Heart left ventricle (tissue), 16 donors: ENCODE measurements around the gene ABCA5. TPM values are rescaled to one million over a fixed set of nuclear protein-coding genes. Genes with fewer than 3 reads are reported as not detected.
"Not testable (repeated sequence)": the region's sequence is repeated elsewhere in the genome, so short reads cannot be mapped to it uniquely, and the experiment has no call there.

ENCODE experiments used
- ATAC-seq, 4 donors: fragments of 200-7000 bp; cut with Tn5 transposase; one replicate each; pipeline ENCODE4 v1.9.1; 2020 to 2022; ENCODE audit warnings: moderate library complexity in 4 of 4, mild to moderate bottlenecking in 3 of 4, moderate number of reproducible peaks in 1 of 4
- DNase-seq, 5 donors: peaks; one replicate each; pipeline ENCODE4 v3.0.0-alpha.2; 2020
- H3K27ac ChIP-seq, 12 donors: fragments of 200-600 bp; sonication (generic) in 4 of 12; one replicate each; pipeline versions ENCODE4 v1.5.0 to v1.8.0; 2016 to 2022; ENCODE audit warnings: mild to moderate bottlenecking in 2 of 12
- H3K27me3 ChIP-seq, 9 donors: fragments of 200-600 bp; sonication (generic) in 2 of 9; one replicate each; pipeline versions ENCODE4 v1.5.1 to v1.8.0; 2016 to 2022; ENCODE audit warnings: mild to moderate bottlenecking in 3 of 9
- H3K36me3 ChIP-seq, 9 donors: fragments of 200-600 bp; sonication (generic) in 2 of 9; one replicate each; pipeline versions ENCODE4 v1.5.0 to v1.8.0; 2018 to 2022; ENCODE audit warnings: mild to moderate bottlenecking in 2 of 9
- H3K4me1 ChIP-seq, 12 donors: fragments of 200-600 bp; sonication (generic) in 4 of 12; one replicate each; pipeline versions ENCODE4 v1.5.0 to v1.8.0; 2016 to 2022; ENCODE audit warnings: mild to moderate bottlenecking in 3 of 12
- H3K4me3 ChIP-seq, 12 donors: fragments of 200-600 bp; sonication (generic) in 4 of 12; one replicate each; pipeline versions ENCODE4 v1.5.0 to v1.8.0; 2017 to 2022; ENCODE audit warnings: mild to moderate bottlenecking in 9 of 12, moderate library complexity in 4 of 12
- H3K9me3 ChIP-seq, 12 donors: fragments of 200-600 bp; sonication (generic) in 4 of 12; one replicate each; pipeline versions ENCODE4 v1.5.0 to v1.8.0; 2016 to 2022; ENCODE audit warnings: mild to moderate bottlenecking in 1 of 12
- CTCF ChIP-seq, 12 donors: fragments of 200-600 bp; sonication (generic) in 4 of 12; IDR thresholded peaks; one replicate each; pipeline versions ENCODE4 v1.5.0 to v1.8.0; 2018 to 2022; ENCODE audit warnings: antibody characterized with exemption in 12 of 12, mild to moderate bottlenecking in 5 of 12
- POLR2A ChIP-seq, 2 donors: fragments of 450-650 bp; IDR thresholded peaks; one replicate each; pipeline ENCODE4 v1.6.1; 2017; ENCODE audit warnings: antibody characterized with exemption in 2 of 2, mild to moderate bottlenecking in 2 of 2, moderate library complexity in 2 of 2
- WGBS, 4 donors: extraction: QIAGEN DNeasy Blood & Tissue Kit in 2 of 4; methylation state at CpG; one replicate each; pipeline versions ENCODE4 v1.1.5 to v1.1.7; 2013 to 2018; 5-methylcytosine and 5-hydroxymethylcytosine counted together
- intact Hi-C, 10 donors: fragments of 100-400 bp; cut with DNase I; formaldehyde crosslinking; loops; one replicate each; pipeline versions ENCODE4 v1.11.1 to v1.14.2; 2022
- polyA plus RNA-seq, 2 donors: library from polyadenylated mRNA; stranded (reverse); fragments of 200-250 nt; gene quantifications; one replicate each; pipeline ENCODE4 v1.2.3, GENCODE V29; 2013
- total RNA-seq, 9 donors: library from RNA; depleted of rRNA in 2 of 9; stranded (reverse); fragments of >200 nt in 2 of 9; fragmentation: NEBNext Ultra II Directional in 3 of 9; extraction: Animal tissue kit (Norgen Biotek cat#: 25700) in 3 of 9; gene quantifications; one replicate each; pipeline versions ENCODE4 v1.1.0 to v1.2.4, GENCODE V29; 2016 to 2023
- donor health status: ischemic (EF 13 %, LVEDD 7.1; RV severe dilation, severe dysfunction).
- donor health status: healthy with polysubstance abuse.
- donor health status: DM: no; HTN: yes; CAD: no.
- donor health status: DM: no; HTN: no; CAD: no.
- donor health status: ischemic (EF 25% LVEDD 6.9; RV normal size, moderate dysfunction).
- donor health status: ischemic (EF 25% LVEDD 5.7; RV mildly dilated, moderate dysfunction).
- donor health status: healthy.
- donor health status: DM: yes; HTN: yes; CAD: no.
- donor health status: ischemic (EF 35%, LVEDD 5.7; RV mildly dilated, moderate dysfunction).
- donor health status: nonischemic (EF 11% LVEDD 7.7; RV severe dilation, severe dysfunction).
- donor health status: DM: yes; HTN: yes; CAD: no.
- donor health status: PGD.
- donor health status: ischemic (EF 29% LVEDD 5.4; RV normal size, mild dysfunction).
- donor health status: nonischemic (EF 23%, LVEDD 6.1; RV moderate dilation, normal function).

The ABCA5 gene
- total and polyA plus RNA-seq, 11 donors, result 7.0 to 24.9 (median 17.9) TPM

- no peak for DNase-seq
- ATAC-seq, result no peak
- WGBS, 4 donors, result 83 to 90% (median 87%) methylated on average over 2 of the region's 2 CpGs
- H3K27ac ChIP-seq, result no peak overlapping the region
- H3K4me1 ChIP-seq, result no peaks in the 10 kb centered on the region
- H3K4me3 ChIP-seq, result no peak overlapping the region
- TF ChIP-seq CTCF (IDR thresholded peaks at IDR 0.05) (no peak), POLR2A (IDR thresholded peaks at IDR 0.05) (no peak)
- peaks cover 0 to 83% (median 36%) of the 10 kb centered on the region in 9 donors for H3K36me3 ChIP-seq
- H3K9me3 ChIP-seq, result no peaks in the 10 kb centered on the region
- intact Hi-C loops, result no loop called here
- H3K27me3 ChIP-seq, result no peaks in the 10 kb centered on the region
These were observed 42.3 kb downstream of the ABCA5 start for GRCh38 chr17:69284646-69285045.

GRCh38 chr17:69282002-69282401 lies 44.9 kb downstream of the ABCA5 start:
- intact Hi-C loops, result no loop called here
- H3K9me3 ChIP-seq, result no peaks in the 10 kb centered on the region
- H3K4me3 ChIP-seq, result no peak overlapping the region
- TF ChIP-seq POLR2A (IDR thresholded peaks at IDR 0.05) (no peak), CTCF (IDR thresholded peaks at IDR 0.05) (no peak)
- peaks cover 0 to 63% (median 26%) of the 10 kb centered on the region in 9 donors for H3K36me3 ChIP-seq
- WGBS, 4 donors, result 90 to 96% (median 93%) methylated on average over 3 of the region's 3 CpGs
- no peaks in the 10 kb centered on the region for H3K27me3 ChIP-seq
- H3K27ac ChIP-seq, result no peak overlapping the region
- DNase-seq (no peak), ATAC-seq (no peak)
- H3K4me1 ChIP-seq, result no peaks in the 10 kb centered on the region

- 97 to 99% (median 97%) methylated on average over 4 of the region's 4 CpGs for WGBS, 4 donors
- ATAC-seq, H3K27me3 ChIP-seq, intact Hi-C loops, H3K4me3 ChIP-seq, H3K9me3 ChIP-seq, H3K4me1 ChIP-seq, DNase-seq, H3K27ac ChIP-seq: not testable (repeated sequence)
- peaks cover 0 to 16% (median 6%) of the 10 kb centered on the region in 9 donors for H3K36me3 ChIP-seq
These were observed 50.7 kb downstream of the ABCA5 start for GRCh38 chr17:69276279-69276678.

GRCh38 chr17:69275751-69276150 lies 51.2 kb downstream of the ABCA5 start:
- intact Hi-C loops, result no loop called here
- Histone ChIP-seq H3K4me1 (no peaks in the 10 kb centered on the region), H3K36me3 (peaks cover 0 to 16% (median 6%) of the 10 kb centered on the region in 9 donors), H3K27ac (no peak overlapping the region), H3K9me3 (peaks cover 0 to 4% (median 0%) of the 10 kb centered on the region in 12 donors), H3K4me3 (no peak overlapping the region), H3K27me3 (no peaks in the 10 kb centered on the region)
- ATAC-seq (no peak), DNase-seq (no peak)
- TF ChIP-seq POLR2A (IDR thresholded peaks at IDR 0.05), result no peak
- no peak for TF ChIP-seq CTCF (IDR thresholded peaks at IDR 0.05)
- WGBS, 4 donors, result 92 to 99% (median 95%) methylated on average over 4 of the region's 4 CpGs

GRCh38 chr17:69271023-69271422 lies 55.9 kb downstream of the ABCA5 start:
- peaks cover 0 to 4% (median 0%) of the 10 kb centered on the region in 12 donors for H3K4me1 ChIP-seq
- WGBS, 4 donors, result 82 to 85% (median 84%) methylated on average over 7 of the region's 7 CpGs
- H3K27ac ChIP-seq, result no peak overlapping the region
- TF ChIP-seq POLR2A (IDR thresholded peaks at IDR 0.05) (no peak), CTCF (IDR thresholded peaks at IDR 0.05) (no peak)
- H3K27me3 ChIP-seq, result no peaks in the 10 kb centered on the region
- intact Hi-C loops, result no loop called here
- H3K9me3 ChIP-seq, result no peaks in the 10 kb centered on the region
- no peak overlapping the region for H3K4me3 ChIP-seq
- peaks cover 0 to 1% (median 0%) of the 10 kb centered on the region in 9 donors for H3K36me3 ChIP-seq
- ATAC-seq, result no peak
- no peak for DNase-seq
